HepG2 (cell line): ENCODE results near the gene MARF1. TPM values are rescaled to one million over a fixed set of nuclear protein-coding genes. Genes with fewer than 3 reads are reported as not detected.
A peak's percentile ranks its signal among the peaks of the same experiment; 100 is the strongest.

ENCODE experiments used
- AGO2 ChIP-seq: fragments of 200-400 bp; formaldehyde crosslinking; optimal IDR thresholded peaks from 2 replicates; pipeline ENCODE3; 2017; ENCODE audit warnings: mild to moderate bottlenecking, low read depth, low read length, moderate library complexity
- CEBPZ ChIP-seq: IDR thresholded peaks from 2 replicates; pipeline ENCODE4 v1.6.1; 2012; ENCODE audit warnings: low read length, improper control_type of control experiment
- FUBP1 ChIP-seq: sonication (generic); formaldehyde crosslinking; IDR thresholded peaks from 2 replicates; pipeline ENCODE4 v1.5.1; 2020; ENCODE audit warnings: missing genetic modification reagents, mild to moderate bottlenecking, borderline replicate concordance
- MIER3 ChIP-seq: IDR thresholded peaks from 2 replicates; pipeline ENCODE4 v1.6.1; 2016; ENCODE audit warnings: missing compliant biosample characterization, borderline replicate concordance
- MTERF4 ChIP-seq: sonication (generic); formaldehyde crosslinking; IDR thresholded peaks from 2 replicates; pipeline ENCODE4 v1.8.0; 2023; ENCODE audit warnings: mild to moderate bottlenecking, missing genetic modification reagents
- MXD1 ChIP-seq: sonication (generic); formaldehyde crosslinking; IDR thresholded peaks from 2 replicates; pipeline ENCODE4 v1.4.0; 2020; ENCODE audit warnings: mild to moderate bottlenecking, missing genetic modification reagents
- PHF8 ChIP-seq: sonication (generic); formaldehyde crosslinking; IDR thresholded peaks from 2 replicates; pipeline ENCODE4 v1.5.0; 2020; ENCODE audit warnings: missing genetic modification reagents
- RBFOX2 ChIP-seq: fragments of 200-400 bp; formaldehyde crosslinking; IDR thresholded peaks from 2 replicates; pipeline ENCODE4 v1.6.1; 2017; ENCODE audit warnings: low read depth, mild to moderate bottlenecking, low read length
- RFXANK ChIP-seq: IDR thresholded peaks from 2 replicates; pipeline ENCODE4 v1.6.1; 2016
- SRSF1 ChIP-seq: fragments of 200-400 bp; formaldehyde crosslinking; optimal IDR thresholded peaks from 2 replicates; pipeline ENCODE3; 2017; ENCODE audit warnings: mild to moderate bottlenecking, low read depth, low read length, moderate library complexity
- ZNF17 ChIP-seq: sonication (generic); formaldehyde crosslinking; IDR thresholded peaks from 2 replicates; pipeline ENCODE4 v1.5.0; 2020; ENCODE audit warnings: mild to moderate bottlenecking, missing genetic modification reagents
- ZNF558 ChIP-seq: sonication (generic); formaldehyde crosslinking; IDR thresholded peaks from 2 replicates; pipeline ENCODE4 v1.9.0; 2022; ENCODE audit warnings: mild to moderate bottlenecking, missing genetic modification reagents, borderline replicate concordance
- ZNF577 ChIP-seq: sonication (generic); formaldehyde crosslinking; IDR thresholded peaks from 2 replicates; pipeline ENCODE4 v1.4.0; 2020; ENCODE audit warnings: mild to moderate bottlenecking, low read depth, missing genetic modification reagents, borderline replicate concordance
- ZNF629 ChIP-seq: sonication (generic); formaldehyde crosslinking; conservative IDR thresholded peaks from 2 replicates; pipeline ENCODE4 v1.5.0; 2020; ENCODE audit warnings: missing genetic modification reagents
- ZNF660 ChIP-seq: sonication (generic); formaldehyde crosslinking; IDR thresholded peaks from 2 replicates; pipeline ENCODE4 v1.5.1; 2020; ENCODE audit warnings: mild to moderate bottlenecking, low read depth, missing genetic modification reagents, borderline replicate concordance
- ZNF782 ChIP-seq: sonication (generic); formaldehyde crosslinking; IDR thresholded peaks from 2 replicates; pipeline ENCODE4 v1.4.0; 2020; ENCODE audit warnings: missing genetic modification reagents, mild to moderate bottlenecking, borderline replicate concordance
- ZSCAN22 ChIP-seq: sonication (generic); formaldehyde crosslinking; IDR thresholded peaks from 2 replicates; pipeline ENCODE4 v1.4.0; 2020; ENCODE audit warnings: mild to moderate bottlenecking, missing genetic modification reagents
- ZSCAN5A ChIP-seq: sonication (generic); formaldehyde crosslinking; IDR thresholded peaks from 2 replicates; pipeline ENCODE4 v1.8.0; 2022; ENCODE audit warnings: mild to moderate bottlenecking, missing genetic modification reagents, borderline replicate concordance
- polyA plus RNA-seq, 8 experiments: library from polyadenylated mRNA; depleted of rRNA in 3 of 8; stranded (reverse) in 7 of 8; unstranded in 1 of 8; fragments of >200 nt; fragmentation: Illumina TruSeq in 4 of 8; extraction: Trizol in 4 of 8; gene quantifications; 2 replicates each; pipeline versions ENCODE4 v1.2.1 to v1.2.3, GENCODE V29; 2011 to 2016; ENCODE audit warnings: low read depth in 4 of 8, missing spikeins in 1 of 8, mixed read lengths in 1 of 8; ENCODE audit not compliant: insufficient read depth in 1 of 8
- total RNA-seq, 5 experiments: library from RNA; depleted of rRNA; stranded (reverse); fragments of >200 nt; fragmentation: Illumina TruSeq; extraction: Trizol; gene quantifications; 2 replicates each; pipeline ENCODE4 v1.2.3, GENCODE V29; 2016; ENCODE audit warnings: low read depth in 1 of 5

Gene MARF1
- total and polyA plus RNA-seq, 2 of the 13 experiments (the other 11 are each of a cell fraction or from before 2014, with no cell fraction given), result 8.7 to 20.7 TPM

- TF ChIP-seq ZSCAN5A (CRISPR knock-in tag), result no peak
- TF ChIP-seq PHF8 (CRISPR knock-in tag), result no peak
- TF ChIP-seq CEBPZ, result no peak
- no peak for TF ChIP-seq ZNF660
- TF ChIP-seq AGO2, result no peak
- TF ChIP-seq ZNF577 (CRISPR knock-in tag), result no peak
- TF ChIP-seq ZSCAN22, result no peak
- no peak for TF ChIP-seq MXD1 (CRISPR knock-in tag)
- TF ChIP-seq ZNF629 (CRISPR knock-in tag), result peak; percentile 92
- no peak for TF ChIP-seq FUBP1 (CRISPR knock-in tag)
- no peak for TF ChIP-seq ZNF17
- no peak for TF ChIP-seq ZNF782 (CRISPR knock-in tag)
- TF ChIP-seq RFXANK (CRISPR knock-in tag), result no peak
- TF ChIP-seq SRSF1, result no peak
- TF ChIP-seq ZNF558 (CRISPR knock-in tag), result no peak
- peak; percentile 57; the same call in 1 of the 2 replicates for TF ChIP-seq MIER3
- no peak for TF ChIP-seq MTERF4
- no peak for TF ChIP-seq RBFOX2
Measured at GRCh38 chr16:15608398-15609285, 34.3 kb downstream of the MARF1 start (continued).
